ENCODE data around the gene CLEC5A.
A peak's percentile ranks its signal among the peaks of the same experiment; 100 is the strongest.
"Not testable (repeated sequence)": the region's sequence is repeated elsewhere in the genome, so short reads cannot be mapped to it uniquely, and the experiment has no call there.

CLEC5A gene

GRCh38 chr7:141945356-141945755 is 1.4 kb downstream of the CLEC5A start:
- DNase-seq, result no peak

DNA sequence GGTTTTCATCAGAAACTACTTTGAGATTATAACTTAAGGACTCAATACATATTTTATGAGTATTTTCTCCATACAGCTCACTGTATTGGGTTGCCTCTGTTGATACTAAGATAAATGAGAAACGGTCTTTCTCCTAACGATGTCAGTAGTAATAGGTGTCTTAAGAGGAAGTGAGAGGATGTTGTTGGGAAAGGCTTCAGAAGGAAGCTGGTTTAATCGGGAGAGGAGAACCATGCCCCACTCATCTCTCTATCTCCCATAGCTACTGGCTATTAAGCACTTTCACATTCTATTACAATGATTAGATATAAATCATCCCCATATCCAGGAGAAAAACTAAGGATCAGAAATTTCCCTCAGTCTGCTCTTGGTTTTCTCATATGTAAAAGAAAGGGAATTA is 2.0 kb downstream of the CLEC5A start:
- DNase-seq, result no peak

- no peak for DNase-seq
These were observed 2.9 kb downstream of the CLEC5A start for GRCh38 chr7:141943846-141944245.

- DNase-seq, result no peak
These were observed 5.7 kb downstream of the CLEC5A start for GRCh38 chr7:141941075-141941474.

GRCh38 chr7:141930211-141930610 is 16.6 kb downstream of the CLEC5A start:
- DNase-seq, result no peak

GRCh38 chr7:141928845-141929195 is 18.0 kb downstream of the CLEC5A start:
- DNase-seq, result no peak

- no peak for DNase-seq
These were observed 18.5 kb downstream of the CLEC5A start for GRCh38 chr7:141928146-141928844.

DNA sequence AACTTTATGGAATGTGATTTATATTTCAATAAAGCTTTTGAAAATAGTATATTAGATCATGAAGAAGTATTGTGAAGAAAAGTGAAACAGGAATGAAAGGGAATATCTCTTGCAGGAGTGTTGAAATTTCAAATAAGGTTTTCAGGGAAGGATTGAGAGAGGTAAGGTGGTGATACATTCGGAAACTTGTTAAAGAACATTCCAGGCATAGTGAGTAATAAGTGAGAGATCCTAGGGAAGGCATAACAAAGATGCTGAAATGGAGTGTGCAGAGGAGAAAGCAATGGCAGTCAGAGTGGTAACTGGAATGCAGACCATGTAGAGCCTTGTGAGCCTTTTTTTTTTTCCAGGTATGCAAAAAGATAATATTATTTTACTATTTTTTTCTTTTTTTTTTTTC is 26.5 kb downstream of the CLEC5A start:
- DNase-seq, result no peak

- no peak for DNase-seq
These were observed 30.7 kb downstream of the CLEC5A start, which contains the start of gene OR9A4 for GRCh38 chr7:141916099-141916498. Gene OR9A4 (plus strand): TSS chr7:141916399. CDS start chr7:141918876, 2,477 bp downstream.

- DNase-seq, result peak; percentile 11
These were observed 31.2 kb downstream of the CLEC5A start for GRCh38 chr7:141915565-141915964.

- no peak for DNase-seq
These were observed 35.4 kb downstream of the CLEC5A start for GRCh38 chr7:141911391-141911790.

DNA sequence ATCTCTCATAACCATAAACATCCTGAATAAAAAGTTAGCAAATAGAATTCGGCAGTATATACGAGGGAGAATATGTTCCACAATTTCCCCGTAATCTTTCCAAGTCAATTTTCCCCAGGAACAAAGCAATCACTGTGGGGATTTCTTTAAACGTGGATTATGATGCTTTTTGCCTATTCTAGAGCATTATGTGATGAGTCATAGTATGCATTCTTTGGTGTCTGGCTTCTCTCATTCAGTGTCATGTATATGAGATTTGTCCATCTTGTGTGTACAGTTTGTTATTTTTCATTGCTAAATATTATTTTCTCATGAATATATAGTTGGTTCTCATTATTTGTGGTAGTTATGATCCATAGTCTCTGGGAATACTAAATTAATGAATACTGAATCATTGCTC is 40.5 kb downstream of the CLEC5A start:
- no peak for DNase-seq

DNA sequence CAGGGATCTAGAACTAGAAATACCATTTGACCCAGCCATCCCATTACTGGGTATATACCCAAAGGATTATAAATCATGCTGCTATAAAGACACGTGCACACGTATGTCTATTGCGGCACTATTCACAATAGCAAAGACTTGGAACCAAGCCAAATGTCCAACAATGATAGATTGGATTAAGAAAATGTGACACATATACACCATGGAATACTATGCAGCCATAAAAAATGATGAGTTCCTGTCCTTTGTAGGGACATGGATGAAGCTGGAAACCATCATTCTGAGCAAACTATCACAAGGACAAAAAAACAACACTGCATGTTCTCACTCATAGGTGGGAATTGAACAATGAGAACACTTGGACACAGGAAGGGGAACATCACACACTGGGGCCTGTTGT is 47.4 kb downstream of the CLEC5A start:
- not testable (repeated sequence) for DNase-seq

DNA sequence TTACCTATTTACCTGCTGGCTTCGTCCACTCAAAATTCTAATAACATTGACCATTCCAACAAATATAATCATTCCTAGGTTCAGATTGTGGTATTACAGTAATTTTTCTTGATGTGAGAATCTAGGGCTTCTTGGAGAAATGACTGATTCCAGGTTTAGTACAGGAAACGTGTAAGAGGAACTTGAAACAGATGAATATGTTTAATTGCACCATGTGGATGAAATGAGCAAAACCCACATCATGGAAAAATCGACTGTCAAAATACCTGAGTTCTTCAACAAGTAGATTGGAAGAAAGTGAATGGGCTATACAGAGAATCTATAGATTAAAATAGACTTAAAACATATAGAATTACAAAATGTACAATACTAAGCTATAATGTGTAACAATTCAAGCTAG is 55.4 kb downstream of the CLEC5A start:
- no peak for DNase-seq

- no peak for DNase-seq
These were observed 57.5 kb downstream of the CLEC5A start for GRCh38 chr7:141889321-141889720.

- DNase-seq, result no peak
These were observed 62.1 kb downstream of the CLEC5A start for GRCh38 chr7:141884539-141885225.

DNA sequence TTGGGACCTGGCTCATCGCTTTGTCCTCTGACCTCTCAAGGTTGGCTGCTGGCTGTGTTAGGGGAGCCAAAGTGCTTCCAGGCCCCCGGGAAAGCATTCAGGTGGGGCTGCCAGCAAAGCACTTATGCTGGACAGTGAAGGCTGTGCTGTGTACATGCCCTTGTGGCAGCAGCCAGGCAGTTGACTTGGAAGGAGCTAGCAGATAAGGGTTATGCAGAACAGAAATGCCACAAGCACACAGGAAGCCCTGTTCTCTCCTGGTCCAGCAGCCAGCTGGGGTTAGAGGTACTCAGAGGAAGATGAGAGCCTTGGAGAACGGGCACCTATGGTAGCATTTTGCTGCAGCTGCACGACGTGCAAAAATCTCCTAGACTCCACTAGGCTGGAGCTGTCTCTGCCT is 65.8 kb downstream of the CLEC5A start:
- DNase-seq, result no peak

- DNase-seq, result no peak
These were observed 69.4 kb downstream of the CLEC5A start for GRCh38 chr7:141877365-141877764.
